Thyroid gland (tissue), 4 donors: ENCODE measurements around the gene DNAH3. TPM values are rescaled to one million over a fixed set of nuclear protein-coding genes. Genes with fewer than 3 reads are reported as not detected.
A peak's percentile ranks its signal among the peaks of the same experiment; 100 is the strongest.
"Not testable (repeated sequence)": the region's sequence is repeated elsewhere in the genome, so short reads cannot be mapped to it uniquely, and the experiment has no call there.

Source experiments
- DNase-seq, 2 donors: peaks; one replicate each; pipeline ENCODE4 v3.0.0-alpha.2; 2019
- H3K27ac ChIP-seq, 3 donors: fragments of 200-600 bp; sonication (generic); 1 replicate in 2 of 3; 2 replicates in 1 of 3; pipeline ENCODE4 v1.5.1; 2016 to 2019; ENCODE audit warnings: mild to moderate bottlenecking in 1 of 3, moderate library complexity in 1 of 3
- H3K27me3 ChIP-seq: fragments of 200-600 bp; sonication (generic); one replicate; pipeline ENCODE4 v1.5.1; 2019
- H3K36me3 ChIP-seq, 2 donors: fragments of 200-600 bp; sonication (generic); one replicate each; pipeline ENCODE4 v1.5.1; 2016 to 2019
- H3K4me1 ChIP-seq, 2 donors: fragments of 200-600 bp; sonication (generic); one replicate each; pipeline ENCODE4 v1.5.1; 2017 to 2019
- H3K4me3 ChIP-seq, 3 donors: fragments of 200-600 bp; sonication (generic); replicated peaks in 1 of 3; 1 replicate in 2 of 3; 2 replicates in 1 of 3; pipeline ENCODE4 v1.5.1; 2016; ENCODE audit warnings: mild to moderate bottlenecking in 1 of 3
- H3K9me3 ChIP-seq: fragments of 200-600 bp; sonication (generic); one replicate; pipeline ENCODE4 v1.5.1; 2017
- CTCF ChIP-seq, 6 experiments: fragments of 200-600 bp in 3 of 6; fragments of 450-650 bp in 3 of 6; sonication (generic) in 3 of 6; IDR thresholded peaks; one replicate each; pipeline ENCODE4 v1.5.1; 2016 to 2019; ENCODE audit warnings: antibody characterized with exemption in 6 of 6, mild to moderate bottlenecking in 2 of 6, inconsistent platforms in 1 of 6, moderate library complexity in 1 of 6
- POLR2A ChIP-seq, 2 donors: fragments of 450-650 bp; IDR thresholded peaks; one replicate each; pipeline ENCODE4 v1.6.1; 2017; ENCODE audit warnings: antibody characterized with exemption in 2 of 2, mild to moderate bottlenecking in 2 of 2, moderate library complexity in 1 of 2
- WGBS, 2 donors: methylation state at CpG; one replicate each; pipeline ENCODE4 v1.1.5; 2017; 5-methylcytosine and 5-hydroxymethylcytosine counted together
- intact Hi-C: fragments of 100-400 bp; cut with DNase I; formaldehyde crosslinking; loops from one replicate; pipeline ENCODE4 v1.15.1; 2023
- total RNA-seq, 4 donors: library from RNA; depleted of rRNA; stranded (reverse); fragments of >200 nt; gene quantifications; one replicate each; pipeline ENCODE4 v1.2.3, GENCODE V29; 2016

The DNAH3 gene
- total RNA-seq, 4 donors from 2014 or later: 0.15 TPM; not detected in 3

GRCh38 chr16:21071741-21072140 lies 78.9 kb downstream of the DNAH3 start:
- no peak overlapping the region for H3K4me3 ChIP-seq
- no peak for DNase-seq
- H3K4me1 ChIP-seq: no peaks in the 10 kb centered on the region
- H3K27ac ChIP-seq: no peak overlapping the region
- H3K9me3 ChIP-seq: no peaks in the 10 kb centered on the region
- no peaks in the 10 kb centered on the region for H3K27me3 ChIP-seq
- WGBS, 2 donors: 91 to 97% methylated on average over 4 of the region's 4 CpGs
- TF ChIP-seq POLR2A (IDR thresholded peaks at IDR 0.05) (no peak), CTCF (IDR thresholded peaks at IDR 0.05) (no peak)
- no peaks in the 10 kb centered on the region for H3K36me3 ChIP-seq
- intact Hi-C loops: no loop called here

- 77 to 85% methylated on average over 4 of the region's 4 CpGs for WGBS, 2 donors
- H3K36me3 ChIP-seq: no peaks in the 10 kb centered on the region
- H3K27me3 ChIP-seq: no peaks in the 10 kb centered on the region
- TF ChIP-seq POLR2A (IDR thresholded peaks at IDR 0.05) (no peak), CTCF (IDR thresholded peaks at IDR 0.05) (no peak)
- no peak overlapping the region for H3K27ac ChIP-seq
- H3K4me1 ChIP-seq: no peaks in the 10 kb centered on the region
- no peaks in the 10 kb centered on the region for H3K9me3 ChIP-seq
- intact Hi-C loops: no loop called here
- no peak for DNase-seq
- H3K4me3 ChIP-seq: no peak overlapping the region
Measured at GRCh38 chr16:21070564-21070963, 80.1 kb downstream of the DNAH3 start.

- DNase-seq: no peak
- TF ChIP-seq CTCF (IDR thresholded peaks at IDR 0.05): no peak
- no peak for TF ChIP-seq POLR2A (IDR thresholded peaks at IDR 0.05)
- Histone ChIP-seq H3K27me3 (no peaks in the 10 kb centered on the region), H3K27ac (no peak overlapping the region), H3K4me1 (no peaks in the 10 kb centered on the region), H3K36me3 (no peaks in the 10 kb centered on the region), H3K4me3 (no peak overlapping the region), H3K9me3 (no peaks in the 10 kb centered on the region)
- intact Hi-C loops: no loop called here
- 90 to 93% methylated on average over 6 of the region's 6 CpGs for WGBS, 2 donors
Measured at GRCh38 chr16:21069986-21070385, 80.7 kb downstream of the DNAH3 start.

GRCh38 chr16:21064203-21064602 lies 86.4 kb downstream of the DNAH3 start:
- Histone ChIP-seq H3K4me3 (no peak overlapping the region), H3K27ac (no peak overlapping the region), H3K36me3 (no peaks in the 10 kb centered on the region), H3K4me1 (no peaks in the 10 kb centered on the region), H3K27me3 (no peaks in the 10 kb centered on the region), H3K9me3 (no peaks in the 10 kb centered on the region)
- WGBS, 2 donors: 95 to 100% methylated on average over 1 of the region's 1 CpG
- no peak for DNase-seq
- TF ChIP-seq CTCF (IDR thresholded peaks at IDR 0.05): no peak
- TF ChIP-seq POLR2A (IDR thresholded peaks at IDR 0.05): no peak
- intact Hi-C loops: no loop called here

- H3K4me3 ChIP-seq, H3K27ac ChIP-seq, intact Hi-C loops, H3K4me1 ChIP-seq, H3K9me3 ChIP-seq, H3K27me3 ChIP-seq, DNase-seq, H3K36me3 ChIP-seq: not testable (repeated sequence)
- WGBS, 2 donors: 92 to 95% methylated on average over 6 of the region's 6 CpGs
Measured at GRCh38 chr16:21063314-21063713, 87.3 kb downstream of the DNAH3 start.

GRCh38 chr16:21060027-21060510 lies 90.6 kb downstream of the DNAH3 start:
- no peak overlapping the region for H3K4me3 ChIP-seq
- H3K4me1 ChIP-seq: no peaks in the 10 kb centered on the region
- no peak overlapping the region for H3K27ac ChIP-seq
- H3K27me3 ChIP-seq: no peaks in the 10 kb centered on the region
- no peaks in the 10 kb centered on the region for H3K36me3 ChIP-seq
- no peaks in the 10 kb centered on the region for H3K9me3 ChIP-seq
- peak; percentile 5 to 27 for DNase-seq
- no peak for TF ChIP-seq POLR2A (IDR thresholded peaks at IDR 0.05)
- TF ChIP-seq CTCF (IDR thresholded peaks at IDR 0.05): no peak
- intact Hi-C loops: no loop called here
- 30 to 43% methylated on average over 4 of the region's 4 CpGs for WGBS, 2 donors
